GM19099 (cell line): ENCODE data around the gene OR1J4.

ENCODE experiments used
- POLR2A ChIP-seq: IDR thresholded peaks from 3 replicates; pipeline ENCODE4 v1.6.1; 2011; ENCODE audit warnings: low read depth; ENCODE audit not compliant: insufficient read length; ENCODE audit errors: extremely low read depth

OR1J4 gene

GRCh38 chr9:122552812-122553211 lies 33.9 kb downstream of the OR1J4 start, which contains the start of gene OR1N2:
TSS of gene OR1N2 (plus strand) at chr9:122553112. CDS start at chr9:122553212, 100 bp downstream.
- TF ChIP-seq POLR2A = no peak

- TF ChIP-seq POLR2A = no peak
Observed at GRCh38 chr9:122561446-122561845, 42.5 kb downstream of the OR1J4 start.

GRCh38 chr9:122562134-122562760 lies 43.3 kb downstream of the OR1J4 start:
- TF ChIP-seq POLR2A = no peak

GRCh38 chr9:122567901-122568300 lies 49.0 kb downstream of the OR1J4 start:
- no peak for TF ChIP-seq POLR2A
